Measurements from ENCODE around the gene KLK6. TPM values are rescaled to one million over a fixed set of nuclear protein-coding genes. Genes with fewer than 3 reads are reported as not detected.

Gene KLK6
- total RNA-seq, 3 donors from 2014 or later: 0.98 to 14.8 TPM; not detected in 1

DNA sequence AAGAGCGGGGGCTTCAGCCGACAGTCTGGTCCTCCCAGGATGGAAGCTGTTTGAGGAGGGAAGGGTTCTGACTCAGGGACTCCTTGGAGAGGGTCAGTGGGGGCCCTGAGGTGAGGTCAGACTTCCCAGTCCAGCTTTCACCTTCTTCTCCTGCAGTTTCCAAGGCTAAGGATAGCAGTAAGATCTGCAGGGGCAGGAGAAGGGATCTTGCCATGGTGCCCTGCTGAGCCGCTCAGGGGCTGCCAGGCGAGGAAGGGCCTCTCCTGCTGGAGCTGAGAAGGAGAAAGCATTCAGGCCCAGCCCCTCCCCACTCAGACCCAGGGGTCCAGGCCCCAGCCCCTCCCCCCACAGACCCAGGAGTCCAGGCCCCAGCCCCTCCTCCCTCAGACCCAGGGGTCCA, 12.8 kb upstream of the KLK6 start:
- Histone ChIP-seq H3K4me1 (no peaks in the 10 kb centered on the region), H3K27ac (peak overlapping the region in 1 of 2 donors; percentile 52), H3K4me3 (peak overlapping the region in 1 of 3 donors; percentile 7), H3K36me3 (no peaks in the 10 kb centered on the region), H3K27me3 (no peaks in the 10 kb centered on the region), H3K9me3 (no peaks in the 10 kb centered on the region)
- intact Hi-C loops (cut with DNase I; ENCODE audit: low total_unique reads): no loop called here
- TF ChIP-seq CTCF (IDR thresholded peaks at IDR 0.05): no peak
- no peak for TF ChIP-seq POLR2A (IDR thresholded peaks at IDR 0.05)
- no peak for TF ChIP-seq POLR2AphosphoS5 (IDR thresholded peaks at IDR 0.05)
- DNase-seq (ENCODE audit: low spot score in 2 of 2): no peak

- Histone ChIP-seq H3K36me3 (no peaks in the 10 kb centered on the region), H3K27ac (peak overlapping the region in 1 of 2 donors; percentile 57), H3K4me1 (no peaks in the 10 kb centered on the region), H3K4me3 (peak overlapping the region in 1 of 3 donors; percentile 7), H3K9me3 (no peaks in the 10 kb centered on the region), H3K27me3 (no peaks in the 10 kb centered on the region)
- TF ChIP-seq CTCF (IDR thresholded peaks at IDR 0.05): no peak
- TF ChIP-seq POLR2AphosphoS5 (IDR thresholded peaks at IDR 0.05): no peak
- TF ChIP-seq POLR2A (IDR thresholded peaks at IDR 0.05): no peak
- intact Hi-C loops (cut with DNase I; ENCODE audit: low total_unique reads): no loop called here
- no peak for DNase-seq (ENCODE audit: low spot score in 2 of 2)
Observed at GRCh38 chr19:50981587-50982146, 12.3 kb upstream of the KLK6 start.

DNA sequence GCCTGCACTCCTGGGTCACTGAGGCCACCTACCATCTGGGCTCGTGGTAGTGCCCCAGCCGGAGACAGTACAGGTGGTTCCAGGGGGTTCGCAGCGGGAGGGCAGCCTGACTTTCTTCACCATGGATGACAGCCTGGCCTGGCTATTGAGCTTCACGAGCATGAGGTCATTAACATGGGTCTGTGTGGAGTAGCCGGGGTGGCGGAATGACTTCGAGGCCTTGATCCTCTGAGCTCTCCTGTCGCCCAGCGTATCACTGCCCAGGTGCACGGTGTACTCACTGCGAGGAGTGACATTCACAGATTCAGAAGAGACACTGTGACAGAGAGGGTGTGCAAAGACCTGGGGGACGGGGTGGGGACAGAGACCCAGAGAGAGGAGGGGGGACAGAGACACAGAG, 10.8 kb upstream of the KLK6 start:
- no peak for DNase-seq (ENCODE audit: low spot score in 2 of 2)
- Histone ChIP-seq H3K36me3 (no peaks in the 10 kb centered on the region), H3K4me1 (no peaks in the 10 kb centered on the region), H3K4me3 (no peak overlapping the region), H3K27me3 (no peaks in the 10 kb centered on the region), H3K9me3 (no peaks in the 10 kb centered on the region), H3K27ac (peak overlapping the region in 1 of 2 donors; percentile 71)
- TF ChIP-seq CTCF (IDR thresholded peaks at IDR 0.05): no peak
- no peak for TF ChIP-seq POLR2AphosphoS5 (IDR thresholded peaks at IDR 0.05)
- no peak for TF ChIP-seq POLR2A (IDR thresholded peaks at IDR 0.05)
- intact Hi-C loops (cut with DNase I; ENCODE audit: low total_unique reads): no loop called here

DNA sequence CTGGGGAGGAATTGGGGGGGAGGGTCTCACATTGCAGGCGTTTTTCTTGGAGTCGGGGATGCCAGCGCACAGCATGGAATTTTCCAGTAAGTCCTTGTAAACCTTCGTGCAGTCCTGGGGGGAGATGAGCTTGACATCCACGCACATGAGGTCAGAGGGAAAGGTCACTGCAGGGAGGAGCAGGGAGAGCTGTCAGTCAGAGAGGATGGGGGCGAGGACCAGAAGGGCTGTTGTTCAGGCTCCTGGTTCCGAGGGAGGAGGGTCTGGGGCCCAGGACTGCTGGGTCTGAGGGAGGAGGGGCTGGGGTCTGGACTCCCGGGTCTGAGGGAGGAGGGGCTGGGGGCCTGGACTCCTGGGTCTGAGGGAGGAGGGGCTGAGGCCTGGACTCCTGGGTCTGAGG, 10.4 kb upstream of the KLK6 start:
- peak overlapping the region in 1 of 2 donors; percentile 71 for H3K27ac ChIP-seq
- intact Hi-C loops (cut with DNase I; ENCODE audit: low total_unique reads): no loop called here
- no peaks in the 10 kb centered on the region for H3K4me1 ChIP-seq
- no peaks in the 10 kb centered on the region for H3K9me3 ChIP-seq
- no peaks in the 10 kb centered on the region for H3K27me3 ChIP-seq
- no peak for TF ChIP-seq CTCF (IDR thresholded peaks at IDR 0.05)
- TF ChIP-seq POLR2AphosphoS5 (IDR thresholded peaks at IDR 0.05): no peak
- TF ChIP-seq POLR2A (IDR thresholded peaks at IDR 0.05): no peak
- no peak overlapping the region for H3K4me3 ChIP-seq
- no peak for DNase-seq (ENCODE audit: low spot score in 2 of 2)
- H3K36me3 ChIP-seq: no peaks in the 10 kb centered on the region

GRCh38 chr19:50978772-50979390, 9.5 kb upstream of the KLK6 start:
- Histone ChIP-seq H3K36me3 (no peaks in the 10 kb centered on the region), H3K9me3 (no peaks in the 10 kb centered on the region), H3K27ac (peak overlapping the region in 1 of 2 donors; percentile 71), H3K4me3 (no peak overlapping the region), H3K27me3 (no peaks in the 10 kb centered on the region), H3K4me1 (no peaks in the 10 kb centered on the region)
- no peak for TF ChIP-seq POLR2A (IDR thresholded peaks at IDR 0.05)
- no peak for TF ChIP-seq POLR2AphosphoS5 (IDR thresholded peaks at IDR 0.05)
- TF ChIP-seq CTCF (IDR thresholded peaks at IDR 0.05): no peak
- intact Hi-C loops (cut with DNase I; ENCODE audit: low total_unique reads): no loop called here
- no peak for DNase-seq (ENCODE audit: low spot score in 2 of 2)
